Hepatocyte (in vitro differentiated cells): ENCODE measurements around the gene OR9I1.

ENCODE experiments used
- CTCF ChIP-seq: fragments of 200-600 bp; sonication (generic); IDR thresholded peaks from 2 replicates; pipeline ENCODE4 v1.5.1; 2016; ENCODE audit warnings: antibody characterized with exemption, mild to moderate bottlenecking; ENCODE audit not compliant: poor library complexity
- EZH2 ChIP-seq: fragments of 200-600 bp; sonication (generic); IDR thresholded peaks from 2 replicates; pipeline ENCODE4 v1.6.1; 2016; ENCODE audit warnings: antibody characterized with exemption, mild to moderate bottlenecking, borderline replicate concordance

GRCh38 chr11:58165504-58166106 lies 40.3 kb upstream of the OR9I1 start:
- TF ChIP-seq EZH2 = no peak
- TF ChIP-seq CTCF = no peak
